Naive B cell (primary cell): Measurements from ENCODE around the gene PTHLH. TPM values are rescaled to one million over a fixed set of nuclear protein-coding genes. Genes with fewer than 3 reads are reported as not detected.
A peak's percentile ranks its signal among the peaks of the same experiment; 100 is the strongest.

ENCODE experiments used
- ATAC-seq, 2 donors: fragments of 150-1000 bp; cut with Tn5 transposase; 2 replicates each; pipeline ENCODE4 v1.10.0; 2021; ENCODE audit warnings: low read depth in 2 of 2, mild to moderate bottlenecking in 2 of 2, moderate library complexity in 2 of 2
- DNase-seq: peaks from one replicate; pipeline ENCODE4 v3.0.0; 2022
- H3K27ac Mint-ChIP-seq, 6 donors: one replicate each; pipeline ENCODE4 v1.8.0; 2020 to 2022; ENCODE audit warnings: mild to moderate bottlenecking in 6 of 6, mixed read lengths in 6 of 6, moderate library complexity in 5 of 6, inconsistent platforms in 2 of 6
- H3K27me3 Mint-ChIP-seq, 3 donors: one replicate each; pipeline ENCODE4 v1.8.0; 2021 to 2022; ENCODE audit warnings: mixed read lengths in 3 of 3, mild to moderate bottlenecking in 1 of 3
- H3K36me3 Mint-ChIP-seq, 2 donors: one replicate each; pipeline ENCODE4 v1.8.0; 2020 to 2022; ENCODE audit warnings: mixed read lengths in 2 of 2, inconsistent platforms in 1 of 2, mild to moderate bottlenecking in 1 of 2
- H3K4me1 Mint-ChIP-seq, 3 donors: one replicate each; pipeline ENCODE4 v1.8.0; 2020 to 2022; ENCODE audit warnings: mixed read lengths in 3 of 3, inconsistent platforms in 1 of 3, mild to moderate bottlenecking in 1 of 3, moderate library complexity in 1 of 3
- H3K4me3 Mint-ChIP-seq, 8 donors: one replicate each; pipeline ENCODE4 v1.8.0; 2020 to 2022; ENCODE audit warnings: mild to moderate bottlenecking in 8 of 8, mixed read lengths in 8 of 8, moderate library complexity in 8 of 8, inconsistent platforms in 2 of 8
- H3K9me3 Mint-ChIP-seq, 7 donors: one replicate each; pipeline ENCODE4 v1.8.0; 2020 to 2022; ENCODE audit warnings: mixed read lengths in 7 of 7, mild to moderate bottlenecking in 5 of 7, inconsistent platforms in 2 of 7, moderate library complexity in 1 of 7
- polyA plus RNA-seq, 6 donors: library from polyadenylated mRNA; unstranded; fragments of 300-500 nt; fragmentation: Illumina TruSeq; gene quantifications; one replicate each; pipeline ENCODE4 v1.2.3, GENCODE V29; 2021; ENCODE audit warnings: low read depth in 6 of 6

The PTHLH gene
- polyA plus RNA-seq = not detected

DNA sequence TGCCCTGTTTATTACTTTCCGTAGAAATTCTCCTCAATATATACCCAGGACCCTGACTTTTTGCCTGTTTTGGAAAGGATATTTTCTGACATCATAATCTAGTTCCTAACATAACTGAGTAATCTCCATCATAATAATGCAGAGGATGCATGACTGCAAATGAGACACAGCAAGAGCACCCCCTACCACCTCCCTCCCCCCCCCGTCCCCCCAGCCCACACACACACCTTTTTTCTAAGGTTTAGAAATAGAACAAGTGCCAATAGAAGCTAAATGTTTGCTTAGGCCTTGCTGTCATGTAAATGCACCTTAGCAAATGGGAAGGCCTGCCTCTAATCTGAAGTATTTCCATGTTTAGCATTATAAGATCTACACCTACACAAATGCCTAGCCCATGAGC is at the start of gene PTHLH:
Gene PTHLH (minus strand): TSS at position 13 of the 400 bp plus-strand sequence. CDS start 3,239 bp downstream, outside the sequence.
- Mint-ChIP-seq H3K9me3 (peaks cover 0 to 3% (median 0%) of the 10 kb centered on the region in 7 donors), H3K4me3 (peak within 1 kb of the TSS in 4 of 8 donors; percentile 16 to 76 (median 64)), H3K4me1 (peaks cover 11 to 25% (median 23%) of the 10 kb centered on the region in 3 donors), H3K27ac (no peak within 1 kb of the TSS), H3K27me3 (peaks cover 58 to 76% (median 67%) of the 10 kb centered on the region in 3 donors), H3K36me3 (peaks cover 0 to 9% of the 10 kb centered on the region in 2 donors)
- no peak for DNase-seq
- no peak for ATAC-seq

DNA sequence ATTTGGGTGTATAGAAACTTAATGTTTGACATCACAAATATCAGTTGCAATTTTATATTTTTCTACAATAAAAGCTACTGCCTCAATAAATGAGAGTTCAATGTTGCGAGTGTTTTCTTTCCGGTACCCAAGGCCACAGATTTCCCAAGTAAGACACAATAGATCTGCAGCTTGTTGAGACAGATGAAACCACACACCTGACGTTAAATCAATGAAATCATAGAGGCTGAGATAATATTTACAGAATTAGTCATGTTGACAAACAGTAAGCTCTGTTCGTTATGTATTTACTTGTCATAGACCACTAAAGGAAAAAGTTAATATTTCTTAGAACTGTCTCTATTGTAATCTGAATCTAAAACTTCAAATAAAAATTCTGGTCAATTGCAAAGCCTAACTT is 49.2 kb upstream of the PTHLH start:
- Mint-ChIP-seq H3K9me3 (no peaks in the 10 kb centered on the region), H3K4me1 (no peaks in the 10 kb centered on the region), H3K27me3 (peaks cover 7 to 28% (median 10%) of the 10 kb centered on the region in 3 donors), H3K36me3 (no peaks in the 10 kb centered on the region), H3K4me3 (no peak overlapping the region), H3K27ac (no peak overlapping the region)
- DNase-seq (no peak), ATAC-seq (no peak)

DNA sequence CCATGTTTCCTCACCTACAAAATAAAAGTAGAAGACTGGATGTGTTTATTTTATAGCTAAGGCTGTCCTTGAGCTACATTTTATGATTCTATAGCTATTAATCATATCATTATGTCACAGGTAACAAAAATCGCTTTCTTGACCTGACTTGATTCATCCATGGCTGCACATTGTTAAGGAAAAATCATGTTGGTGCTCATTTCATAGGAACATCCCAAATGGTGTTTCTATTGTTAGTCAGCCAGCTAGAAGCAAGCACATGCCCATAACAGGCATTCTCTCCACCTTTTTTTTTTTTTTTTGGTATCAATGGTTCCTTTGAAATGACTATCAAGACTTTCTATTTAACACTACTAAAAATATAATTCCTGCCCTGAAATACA is 45.3 kb upstream of the PTHLH start:
- H3K27me3 Mint-ChIP-seq = peaks cover 0 to 6% (median 4%) of the 10 kb centered on the region in 3 donors
- H3K9me3 Mint-ChIP-seq = peaks cover 0 to 3% (median 0%) of the 10 kb centered on the region in 7 donors
- H3K4me3 Mint-ChIP-seq = no peak overlapping the region
- no peak for ATAC-seq
- DNase-seq = no peak
- H3K36me3 Mint-ChIP-seq = no peaks in the 10 kb centered on the region
- H3K27ac Mint-ChIP-seq = no peak overlapping the region
- no peaks in the 10 kb centered on the region for H3K4me1 Mint-ChIP-seq

DNA sequence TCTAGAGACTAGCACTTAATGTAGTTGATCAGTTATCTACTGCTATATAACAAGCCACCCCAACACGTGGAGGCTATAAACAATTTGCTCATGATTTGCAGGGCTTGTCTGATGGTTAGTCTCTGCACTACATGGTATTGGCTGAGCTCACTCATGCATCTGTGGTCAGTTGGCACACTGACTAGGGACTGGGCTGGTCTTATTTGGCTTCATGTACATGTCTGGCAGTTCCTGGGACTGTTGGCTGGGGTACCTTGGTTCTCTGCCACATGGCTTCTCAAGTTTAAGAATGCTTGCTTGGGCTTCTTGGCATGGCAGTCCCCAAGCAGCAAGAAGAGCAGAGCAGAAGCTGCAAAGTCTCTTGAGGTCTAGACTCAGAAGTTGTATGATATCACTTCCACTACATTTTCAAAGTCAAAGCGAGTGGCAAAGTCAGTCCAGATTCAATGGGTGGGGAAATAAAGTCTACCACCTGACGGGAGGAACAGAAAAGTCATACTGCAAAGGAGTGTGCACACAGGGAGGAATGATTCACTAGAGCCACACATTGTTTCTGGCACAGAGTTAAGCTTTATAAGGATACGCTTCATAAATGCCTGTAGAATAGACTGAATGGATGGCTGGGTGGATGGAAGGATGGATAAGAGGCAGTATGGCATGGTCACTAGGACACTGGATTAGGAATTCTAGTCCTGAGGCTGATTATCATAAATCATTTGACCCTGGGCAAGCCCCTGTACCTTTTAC is 44.8 kb upstream of the PTHLH start:
- Mint-ChIP-seq H3K27ac (no peak overlapping the region), H3K27me3 (peaks cover 0 to 6% (median 0%) of the 10 kb centered on the region in 3 donors), H3K4me1 (no peaks in the 10 kb centered on the region), H3K36me3 (no peaks in the 10 kb centered on the region), H3K4me3 (no peak overlapping the region), H3K9me3 (peaks cover 0 to 3% (median 0%) of the 10 kb centered on the region in 7 donors)
- DNase-seq (no peak), ATAC-seq (no peak)

DNA sequence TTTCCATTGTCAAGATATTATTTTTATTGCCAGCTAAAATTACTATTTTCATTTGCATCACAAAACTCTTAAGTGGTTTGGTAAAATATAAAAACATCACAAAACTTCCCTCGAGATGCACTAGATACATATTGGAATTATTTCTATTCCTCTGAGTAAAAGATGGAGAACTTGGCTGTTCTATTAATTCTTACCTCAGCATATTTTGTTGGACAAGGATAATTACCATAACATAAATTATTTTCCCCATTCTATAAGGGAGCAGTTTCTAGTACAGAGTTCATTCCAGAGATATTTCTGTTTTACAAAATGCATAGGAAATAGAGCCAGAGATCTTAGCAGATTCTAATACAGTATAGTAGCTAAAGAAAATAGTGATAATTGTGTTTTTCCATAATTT is 42.6 kb upstream of the PTHLH start:
- no peaks in the 10 kb centered on the region for H3K4me1 Mint-ChIP-seq
- no peaks in the 10 kb centered on the region for H3K36me3 Mint-ChIP-seq
- DNase-seq = no peak
- H3K27ac Mint-ChIP-seq = no peak overlapping the region
- peaks cover 0 to 9% (median 0%) of the 10 kb centered on the region in 3 donors for H3K27me3 Mint-ChIP-seq
- H3K4me3 Mint-ChIP-seq = no peak overlapping the region
- peaks cover 0 to 3% (median 0%) of the 10 kb centered on the region in 7 donors for H3K9me3 Mint-ChIP-seq
- no peak for ATAC-seq

DNA sequence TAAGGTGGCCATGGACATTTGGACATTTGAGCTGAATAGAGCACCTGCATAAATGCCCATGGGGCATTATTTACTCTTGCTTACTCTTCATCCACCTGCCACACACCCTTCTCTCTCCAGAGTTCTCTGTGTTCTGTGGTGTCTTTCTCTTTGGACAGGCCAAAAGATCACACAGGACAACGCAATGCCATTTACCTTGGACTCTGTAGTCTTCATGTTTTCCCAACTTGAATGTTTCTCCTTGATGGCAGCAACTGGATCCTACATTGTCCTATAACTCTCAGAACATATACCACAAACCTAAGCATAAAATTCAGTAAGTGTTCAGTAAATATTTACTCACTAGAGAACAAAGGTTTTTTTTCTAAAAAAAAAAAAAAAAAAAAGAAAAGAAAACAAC is 41.7 kb upstream of the PTHLH start:
- Mint-ChIP-seq H3K9me3 (peaks cover 0 to 3% (median 0%) of the 10 kb centered on the region in 7 donors), H3K4me1 (no peaks in the 10 kb centered on the region), H3K27me3 (peaks cover 0 to 9% (median 0%) of the 10 kb centered on the region in 3 donors), H3K27ac (no peak overlapping the region), H3K36me3 (no peaks in the 10 kb centered on the region), H3K4me3 (no peak overlapping the region)
- ATAC-seq (no peak), DNase-seq (no peak)

DNA sequence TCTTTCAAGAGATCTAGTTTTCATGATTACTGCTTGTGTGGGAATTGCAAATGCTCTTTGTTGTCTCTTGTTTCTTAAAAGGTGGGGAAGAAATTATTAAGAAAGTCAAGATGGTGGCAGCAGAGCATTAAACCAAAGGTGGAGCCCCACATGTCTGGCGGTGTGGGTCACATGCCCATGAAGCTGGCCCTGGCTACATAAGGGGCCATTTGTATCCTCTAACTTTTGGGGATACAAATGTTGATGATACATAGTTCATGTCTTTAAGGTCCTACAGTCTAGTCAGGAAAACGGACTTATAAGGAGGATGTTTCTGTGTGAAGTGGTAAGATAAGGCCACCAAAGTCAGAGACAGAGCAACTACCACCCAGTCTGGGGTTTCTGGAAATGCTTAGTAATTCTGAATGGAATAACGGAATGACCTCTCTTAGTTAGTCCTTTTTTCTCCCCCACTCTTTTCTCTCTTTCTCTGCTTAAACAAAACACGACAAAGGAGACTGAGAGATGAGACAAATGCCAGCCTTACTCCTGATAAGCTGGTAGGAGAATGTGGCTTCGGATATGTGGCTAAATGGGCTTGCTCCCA is 39.9 kb upstream of the PTHLH start:
- no peak for DNase-seq
- Mint-ChIP-seq H3K27ac (no peak overlapping the region), H3K27me3 (peaks cover 0 to 8% (median 0%) of the 10 kb centered on the region in 3 donors), H3K4me3 (no peak overlapping the region), H3K4me1 (no peaks in the 10 kb centered on the region), H3K36me3 (no peaks in the 10 kb centered on the region), H3K9me3 (peaks cover 0 to 3% (median 0%) of the 10 kb centered on the region in 7 donors)
- no peak for ATAC-seq

DNA sequence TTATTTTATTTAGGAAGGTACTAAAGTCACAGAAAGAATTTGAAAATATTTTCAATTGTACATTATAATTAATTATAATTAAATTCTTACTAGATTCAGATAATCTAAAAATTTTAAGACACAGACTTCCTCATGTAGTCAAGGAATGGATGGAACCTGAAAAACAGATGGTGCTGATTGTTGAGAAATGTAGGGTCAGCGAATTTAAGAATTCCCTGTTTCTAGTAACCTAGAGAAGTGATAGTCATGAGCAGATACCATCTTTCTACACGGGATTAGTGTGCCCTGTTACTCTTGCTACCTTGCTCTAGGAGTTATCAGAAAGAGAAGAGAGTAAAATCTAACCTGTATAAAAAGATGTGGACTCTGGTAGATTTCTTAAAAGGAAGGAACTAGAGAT is 37.5 kb upstream of the PTHLH start:
- Mint-ChIP-seq H3K9me3 (peaks cover 0 to 3% (median 0%) of the 10 kb centered on the region in 7 donors), H3K4me3 (no peak overlapping the region), H3K36me3 (no peaks in the 10 kb centered on the region), H3K4me1 (no peaks in the 10 kb centered on the region), H3K27me3 (peaks cover 0 to 8% (median 0%) of the 10 kb centered on the region in 3 donors), H3K27ac (no peak overlapping the region)
- DNase-seq (no peak), ATAC-seq (no peak)

DNA sequence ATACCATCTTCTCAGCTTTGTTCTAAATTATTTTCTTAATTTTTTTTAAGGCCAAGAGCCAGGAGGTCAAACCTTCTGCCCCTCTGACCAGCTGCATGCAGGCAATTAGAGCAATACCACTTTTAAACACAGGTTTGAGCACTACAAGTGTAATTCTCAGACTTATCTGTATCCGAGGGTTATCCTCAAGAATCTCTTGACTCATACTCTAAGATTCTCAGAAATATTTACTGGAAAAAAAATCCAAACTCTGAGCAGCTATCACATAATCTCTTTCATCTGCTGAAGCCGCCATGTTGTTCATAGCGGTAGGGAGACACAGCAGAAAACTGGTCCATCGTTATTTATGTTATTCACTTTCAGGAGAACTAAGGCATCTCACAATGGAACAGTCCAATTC is 27.4 kb upstream of the PTHLH start:
- Mint-ChIP-seq H3K9me3 (peaks cover 0 to 9% (median 5%) of the 10 kb centered on the region in 7 donors), H3K27me3 (peaks cover 0 to 6% (median 5%) of the 10 kb centered on the region in 3 donors), H3K36me3 (no peaks in the 10 kb centered on the region), H3K27ac (no peak overlapping the region), H3K4me3 (no peak overlapping the region), H3K4me1 (no peaks in the 10 kb centered on the region)
- DNase-seq (no peak), ATAC-seq (no peak)

DNA sequence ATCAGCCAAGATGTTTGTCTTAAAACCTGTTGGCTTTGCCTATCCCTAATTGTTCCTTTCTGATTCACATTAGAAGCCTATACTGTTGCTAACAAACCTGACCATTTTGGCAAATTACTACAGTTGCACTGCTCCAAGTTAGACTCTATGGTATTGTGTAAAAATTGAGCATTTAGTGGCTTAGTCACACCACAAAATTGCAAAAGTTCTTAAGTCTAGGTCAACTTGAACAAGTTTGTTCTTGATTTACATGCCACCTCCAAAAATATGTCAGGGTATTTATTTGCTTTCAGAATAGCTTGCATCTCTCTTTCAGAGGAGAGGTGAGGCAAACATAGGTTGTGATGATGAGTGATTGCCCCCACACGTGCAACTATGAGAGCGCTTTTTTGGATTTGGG is 27.0 kb upstream of the PTHLH start:
- Mint-ChIP-seq H3K36me3 (no peaks in the 10 kb centered on the region), H3K27ac (no peak overlapping the region), H3K4me1 (no peaks in the 10 kb centered on the region), H3K27me3 (peaks cover 0 to 6% (median 5%) of the 10 kb centered on the region in 3 donors), H3K4me3 (no peak overlapping the region), H3K9me3 (peaks cover 0 to 11% (median 5%) of the 10 kb centered on the region in 7 donors)
- DNase-seq (no peak), ATAC-seq (no peak)

DNA sequence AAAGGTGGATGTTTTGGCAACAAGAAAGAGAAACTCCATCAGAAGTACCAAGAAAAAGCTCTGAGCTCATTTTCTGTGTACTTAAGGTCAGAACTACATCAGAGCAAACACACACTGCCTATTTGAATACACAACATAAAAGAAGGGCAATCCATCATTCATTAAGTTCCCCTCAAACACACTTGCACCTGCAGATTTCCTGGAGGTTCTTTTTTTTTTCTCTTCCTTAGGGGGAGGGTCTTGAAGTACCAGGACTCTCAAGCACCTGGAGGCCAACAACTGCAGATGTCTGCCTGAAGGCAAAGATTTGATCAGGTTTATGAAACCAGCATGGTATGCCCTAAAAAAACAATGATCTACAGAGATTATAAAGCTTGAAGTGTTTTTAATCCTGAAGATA is 26.1 kb upstream of the PTHLH start:
- Mint-ChIP-seq H3K36me3 (no peaks in the 10 kb centered on the region), H3K9me3 (peaks cover 0 to 11% (median 5%) of the 10 kb centered on the region in 7 donors), H3K27ac (no peak overlapping the region), H3K27me3 (peaks cover 0 to 6% (median 5%) of the 10 kb centered on the region in 3 donors), H3K4me1 (no peaks in the 10 kb centered on the region), H3K4me3 (no peak overlapping the region)
- DNase-seq = no peak
- no peak for ATAC-seq

DNA sequence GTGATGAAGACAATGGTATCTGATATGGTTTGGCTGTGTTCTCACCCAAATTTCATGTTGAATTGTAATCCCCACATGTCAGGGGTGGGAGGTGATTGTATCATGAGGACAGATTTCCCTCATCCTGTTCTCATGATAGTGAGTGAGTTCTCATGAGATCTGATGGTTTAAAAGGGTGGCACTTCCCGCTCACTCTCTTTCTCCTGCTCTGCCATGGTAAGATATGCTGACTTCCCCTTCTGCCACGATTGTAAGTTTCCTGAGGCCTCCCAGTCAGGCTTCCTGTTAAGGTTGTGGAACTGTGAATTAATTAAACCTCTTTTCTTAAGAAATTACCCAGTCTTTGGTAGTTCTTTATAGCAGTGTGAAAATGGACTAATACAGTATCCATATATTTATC is 25.6 kb upstream of the PTHLH start:
- DNase-seq (no peak), ATAC-seq (no peak)
- no peaks in the 10 kb centered on the region for H3K4me1 Mint-ChIP-seq
- H3K36me3 Mint-ChIP-seq = no peaks in the 10 kb centered on the region
- H3K27ac Mint-ChIP-seq = no peak overlapping the region
- H3K27me3 Mint-ChIP-seq = peaks cover 0 to 6% (median 5%) of the 10 kb centered on the region in 3 donors
- H3K9me3 Mint-ChIP-seq = peaks cover 0 to 11% (median 5%) of the 10 kb centered on the region in 7 donors
- no peak overlapping the region for H3K4me3 Mint-ChIP-seq

DNA sequence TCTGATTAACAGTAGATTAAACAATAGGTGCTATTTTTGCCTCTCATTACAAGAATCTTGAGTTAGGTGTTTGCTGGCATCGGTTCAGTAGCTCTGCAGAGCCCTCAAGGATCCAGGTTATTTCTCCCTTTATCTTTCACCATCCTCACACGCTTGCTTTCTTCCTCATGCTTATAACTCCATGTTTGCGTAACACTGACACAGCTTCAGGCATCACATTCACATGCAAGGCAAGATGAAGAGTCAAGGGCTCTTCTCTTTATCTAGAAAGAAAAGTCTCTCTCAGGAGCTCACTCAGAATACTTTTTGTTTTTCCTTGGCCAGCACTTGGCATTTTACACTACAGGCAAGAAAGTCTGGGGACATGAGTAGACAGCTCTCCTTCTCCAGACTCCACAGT is 24.2 kb upstream of the PTHLH start:
- Mint-ChIP-seq H3K4me3 (no peak overlapping the region), H3K36me3 (no peaks in the 10 kb centered on the region), H3K4me1 (no peaks in the 10 kb centered on the region), H3K9me3 (peaks cover 0 to 9% (median 6%) of the 10 kb centered on the region in 7 donors), H3K27ac (no peak overlapping the region), H3K27me3 (peaks cover 0 to 10% (median 6%) of the 10 kb centered on the region in 3 donors)
- ATAC-seq (no peak), DNase-seq (no peak)

DNA sequence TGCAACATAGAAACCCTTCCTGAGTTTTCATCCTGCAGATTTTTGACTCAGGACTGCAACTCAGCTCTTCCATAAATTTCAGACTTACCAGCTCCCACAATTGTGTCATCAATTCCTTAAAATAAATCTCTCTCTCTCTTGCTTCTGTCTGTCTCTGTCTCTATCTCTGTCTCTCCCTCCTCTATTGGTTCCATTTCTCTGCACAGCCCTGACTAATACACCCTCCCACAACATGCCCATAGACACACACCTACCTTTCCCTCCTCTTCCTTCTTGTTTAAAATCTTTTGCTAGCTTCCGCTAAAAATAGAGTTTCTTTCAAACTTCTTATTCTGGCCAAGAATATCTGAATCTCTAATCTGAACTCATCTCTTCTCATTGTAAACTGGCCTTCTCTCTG is 22.9 kb upstream of the PTHLH start:
- Mint-ChIP-seq H3K4me1 (no peaks in the 10 kb centered on the region), H3K36me3 (no peaks in the 10 kb centered on the region), H3K9me3 (peaks cover 0 to 18% (median 6%) of the 10 kb centered on the region in 7 donors), H3K4me3 (no peak overlapping the region), H3K27ac (no peak overlapping the region), H3K27me3 (peaks cover 0 to 6% (median 5%) of the 10 kb centered on the region in 3 donors)
- no peak for DNase-seq
- no peak for ATAC-seq
